Stimulated activated CD4-positive, alpha-beta T cell treated with anti-CD3 and anti-CD28 coated beads, Interleukin-4, amount 100 ng/mL, for 48 hours (primary cell): ENCODE data around the gene TAF4.

Experiments used
- DNase-seq, 2 donors: peaks; one replicate each; pipeline ENCODE4 v3.0.0-alpha.2; 2020; ENCODE audit warnings: low read depth in 2 of 2

Gene TAF4

GRCh38 chr20:62042025-62042820, 23.5 kb downstream of the TAF4 start:
- no peak for DNase-seq

- DNase-seq: no peak
These were observed 24.7 kb downstream of the TAF4 start for GRCh38 chr20:62040933-62041332.

DNA sequence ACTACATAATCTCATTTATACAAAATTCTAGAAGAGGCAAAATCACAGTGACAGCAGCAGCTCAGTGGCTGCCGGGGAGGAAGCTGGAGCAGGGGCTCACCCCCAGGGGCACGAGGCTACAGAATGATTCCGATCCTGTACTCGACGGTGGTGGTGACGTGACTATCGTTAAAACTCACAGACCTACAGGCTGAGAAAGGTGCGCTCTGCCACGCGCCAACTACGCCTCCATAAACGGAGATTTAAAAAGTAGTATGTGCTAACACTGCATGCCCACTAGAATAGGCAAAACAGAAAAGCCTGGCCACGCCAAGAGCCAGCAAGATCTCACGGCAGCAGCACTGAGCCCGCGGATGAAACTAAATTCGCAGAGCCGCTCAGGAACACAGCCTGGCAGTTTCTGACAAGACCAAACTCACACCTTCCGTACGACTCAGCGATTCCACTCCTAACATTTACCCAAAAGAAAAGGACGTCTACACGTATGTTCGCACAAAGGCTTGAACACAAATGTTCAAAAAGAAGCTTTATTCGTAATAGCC, 25.2 kb downstream of the TAF4 start:
- no peak for DNase-seq

- DNase-seq: no peak
These were observed 25.9 kb downstream of the TAF4 start for GRCh38 chr20:62039738-62040137.

DNA sequence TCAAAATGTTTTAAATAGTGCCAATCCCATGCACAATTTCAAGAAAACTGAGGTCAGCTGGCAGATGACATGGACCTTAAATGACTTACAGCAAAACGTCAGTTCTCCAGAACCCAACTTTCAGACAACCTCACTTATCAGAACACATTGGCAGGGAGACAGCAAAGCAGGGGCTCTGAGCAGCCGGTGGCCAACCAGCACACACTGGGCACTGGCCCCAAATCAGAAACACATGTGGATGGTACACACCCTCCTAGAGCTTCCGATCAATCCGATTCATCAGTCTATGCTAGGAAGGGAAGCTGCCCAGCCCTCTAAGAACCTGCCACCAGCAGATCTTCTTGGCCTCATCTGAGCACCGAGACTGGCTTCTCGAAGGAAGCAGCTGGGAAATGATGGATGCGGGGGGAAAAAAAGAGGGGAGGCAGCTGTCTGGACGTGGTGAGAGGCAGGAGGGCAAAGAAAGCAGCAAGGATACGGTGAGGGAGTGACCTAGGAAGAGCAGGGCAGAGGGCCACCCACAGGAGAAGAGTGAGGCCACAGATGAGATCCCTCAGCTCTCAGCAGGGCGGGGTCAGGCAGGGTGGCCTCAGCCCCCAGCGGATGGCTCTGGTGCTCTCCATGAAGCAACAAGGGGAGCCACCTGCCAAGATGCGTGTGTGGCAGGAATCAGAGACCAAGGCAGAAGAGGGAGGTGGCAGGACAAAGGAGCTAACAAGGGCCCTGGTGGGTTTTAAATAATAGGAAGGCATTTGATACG, 32.9 kb downstream of the TAF4 start:
- DNase-seq: no peak

DNA sequence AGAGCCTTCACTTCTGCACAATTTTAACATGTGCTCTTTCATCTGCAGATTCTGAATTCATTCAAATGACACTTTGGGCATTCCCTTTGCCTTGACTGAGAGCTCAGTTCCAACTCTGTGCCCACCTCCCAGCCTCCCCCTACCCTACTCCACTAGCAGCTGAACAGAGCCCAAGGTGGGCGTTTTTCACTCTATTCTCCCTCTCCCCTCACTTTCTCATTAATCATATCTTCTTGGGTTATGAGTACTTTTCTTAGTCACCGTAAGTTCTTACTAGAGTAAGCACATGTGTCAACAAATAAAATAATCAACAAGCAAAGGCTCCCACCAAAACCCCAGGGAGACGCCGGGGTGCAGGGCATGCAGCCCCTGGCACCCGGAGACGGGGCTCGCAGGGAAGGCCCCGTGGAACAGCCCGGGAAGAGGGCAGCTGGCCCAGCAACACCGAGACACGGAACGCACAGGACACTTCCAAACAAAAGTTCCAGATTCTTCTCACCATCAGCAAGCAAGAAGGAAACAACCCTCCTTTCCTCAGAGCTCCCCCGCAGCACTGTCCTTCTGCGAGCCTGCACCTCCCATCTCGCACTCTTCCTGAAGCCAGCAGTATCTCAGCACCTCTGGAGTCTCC, 34.1 kb downstream of the TAF4 start:
- DNase-seq: no peak

DNA sequence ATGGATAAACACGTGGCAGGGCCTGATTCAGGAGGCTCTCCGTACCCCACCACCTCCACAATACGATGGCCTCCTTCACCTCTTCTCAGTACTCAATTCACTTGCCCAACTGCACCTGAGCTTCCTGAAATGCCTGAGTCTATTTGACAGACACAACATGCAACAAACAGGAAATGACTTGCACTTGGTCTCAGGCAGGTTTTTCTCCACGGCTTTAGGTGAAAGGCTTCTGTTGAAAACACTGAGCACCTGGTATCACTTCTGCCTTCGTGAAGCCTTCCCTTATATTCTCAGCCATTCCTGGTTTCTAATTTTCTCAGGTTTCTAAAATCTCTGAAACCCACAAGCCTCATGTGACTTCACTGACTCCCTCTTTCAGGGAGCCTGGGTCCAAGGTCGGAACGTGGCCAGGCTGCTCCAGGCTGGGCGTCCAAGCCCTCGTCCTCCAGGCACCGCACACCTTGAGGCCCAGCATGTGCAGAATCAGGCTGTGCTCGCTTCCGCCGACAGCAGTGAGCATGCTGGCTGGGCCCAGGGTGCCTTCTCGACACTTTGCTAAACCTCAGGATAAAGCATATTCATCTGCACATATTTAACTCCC, 34.7 kb downstream of the TAF4 start:
- no peak for DNase-seq

- DNase-seq: no peak
These were observed 35.3 kb downstream of the TAF4 start for GRCh38 chr20:62030357-62030756.

GRCh38 chr20:62029949-62030348, 35.7 kb downstream of the TAF4 start:
- no peak for DNase-seq

- DNase-seq: no peak
These were observed 36.4 kb downstream of the TAF4 start for GRCh38 chr20:62029296-62029695.

DNA sequence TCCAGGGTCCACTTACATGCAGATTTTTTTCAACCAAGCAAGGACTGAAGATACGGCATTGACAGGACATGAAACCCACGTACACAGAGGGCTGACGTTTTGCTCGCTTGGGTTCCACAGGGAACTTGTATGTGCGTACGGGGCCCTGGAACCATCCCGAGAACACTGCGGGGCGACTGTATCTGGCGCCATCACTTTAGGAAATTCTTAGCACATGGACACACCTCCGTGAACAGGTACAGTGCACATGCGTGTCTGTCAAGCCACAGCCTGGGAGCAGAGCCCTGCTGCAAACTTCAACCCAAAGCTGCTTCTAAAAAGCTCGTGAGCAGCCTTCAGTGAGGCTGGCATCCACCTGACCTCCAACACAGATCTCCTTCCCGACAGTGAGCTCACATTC, 37.3 kb downstream of the TAF4 start:
- no peak for DNase-seq

GRCh38 chr20:62027698-62028321, 37.9 kb downstream of the TAF4 start:
- no peak for DNase-seq

DNA sequence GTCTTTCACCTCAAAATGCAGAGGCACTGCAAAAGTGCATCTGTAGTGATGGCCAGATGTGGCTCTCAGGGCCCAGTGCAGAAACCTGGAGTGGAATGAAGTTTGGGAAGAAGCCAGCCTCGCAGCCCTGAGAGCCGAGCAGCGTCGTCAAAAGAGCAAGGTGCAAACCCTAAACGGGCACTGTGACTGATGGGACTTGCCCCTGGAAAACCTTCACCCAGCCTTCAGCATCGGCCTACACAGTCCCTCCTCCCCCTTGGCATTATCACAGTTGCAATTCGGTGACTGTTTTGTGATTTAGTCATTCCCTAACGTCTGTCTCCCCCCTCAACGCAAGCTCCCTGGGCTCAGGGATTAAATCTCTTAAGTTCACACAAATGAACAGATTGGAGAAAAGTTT, 38.6 kb downstream of the TAF4 start:
- no peak for DNase-seq

DNA sequence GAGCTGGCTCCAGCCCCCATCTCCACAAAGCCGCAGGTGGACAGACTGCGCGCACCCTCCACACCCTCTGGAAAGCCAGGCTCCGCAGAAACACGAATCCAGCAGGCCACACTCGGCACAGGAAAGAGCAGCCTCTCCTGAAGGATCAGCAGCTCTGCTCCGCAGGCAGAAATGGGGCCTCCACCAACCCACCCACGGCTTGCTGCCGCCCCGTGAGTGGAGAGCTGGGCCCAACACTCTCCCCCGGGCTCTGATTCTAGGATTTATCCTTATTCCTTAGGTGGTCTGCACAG, 39.2 kb downstream of the TAF4 start:
- DNase-seq: no peak

- DNase-seq: no peak
These were observed 39.7 kb downstream of the TAF4 start for GRCh38 chr20:62025832-62026563.

DNA sequence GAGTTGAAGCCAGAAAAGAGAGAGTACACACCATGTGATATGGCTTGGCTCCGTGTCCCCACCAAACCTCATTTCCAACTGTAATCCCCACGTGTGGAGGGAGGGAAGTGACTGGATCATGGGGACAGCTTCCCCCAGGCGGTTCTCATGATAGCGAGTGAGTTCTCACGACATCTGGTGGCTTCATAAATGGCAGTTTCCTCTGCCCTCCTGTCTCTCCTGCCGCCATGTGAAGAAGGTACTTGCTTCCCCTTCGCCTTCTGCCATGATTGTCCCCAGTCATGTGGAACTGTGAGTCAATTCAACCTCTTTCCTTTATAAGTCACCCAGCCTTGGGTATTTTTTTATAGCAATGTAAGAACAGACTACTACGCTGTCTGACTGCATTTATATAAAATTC, 40.3 kb downstream of the TAF4 start:
- DNase-seq: no peak

DNA sequence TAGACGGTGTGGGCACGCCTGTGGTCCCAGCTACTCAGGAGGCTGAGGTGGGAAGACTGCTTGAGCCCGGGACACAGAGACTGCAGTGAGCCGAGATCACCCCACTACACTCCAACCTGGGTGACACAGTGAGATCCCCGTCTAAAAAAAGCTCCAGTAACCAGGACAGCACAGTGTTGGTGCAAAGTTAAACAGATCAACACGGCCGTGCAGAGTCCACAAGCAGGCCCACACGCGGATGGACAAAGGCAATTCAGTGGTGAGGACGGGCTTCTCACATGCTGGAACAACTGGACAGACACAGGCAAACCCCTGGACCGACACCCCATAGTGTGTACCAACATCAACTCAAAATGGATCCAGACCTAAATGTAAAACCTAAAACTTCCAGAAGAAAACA, 41.7 kb downstream of the TAF4 start:
- no peak for DNase-seq

- DNase-seq: no peak
These were observed 43.0 kb downstream of the TAF4 start for GRCh38 chr20:62022575-62023139.

GRCh38 chr20:62021793-62022385, 43.8 kb downstream of the TAF4 start:
- no peak for DNase-seq

- no peak for DNase-seq
These were observed 44.6 kb downstream of the TAF4 start for GRCh38 chr20:62020935-62021701.
